K562 (cell line): Measurements from ENCODE around the gene EFCAB9. TPM values are rescaled to one million over a fixed set of nuclear protein-coding genes. Genes with fewer than 3 reads are reported as not detected.
A peak's percentile ranks its signal among the peaks of the same experiment; 100 is the strongest.

Experiments used
- BCOR ChIP-seq: fragments of 450-650 bp; IDR thresholded peaks from 2 replicates; pipeline ENCODE4 v1.6.1; 2016
- BDP1 ChIP-seq: IDR thresholded peaks from 3 replicates; pipeline ENCODE4 v1.6.1; 2011; ENCODE audit not compliant: insufficient read length, insufficient read depth
- COPS2 ChIP-seq: fragments of 450-650 bp; conservative IDR thresholded peaks from 2 replicates; pipeline ENCODE4 v1.6.1; 2016; ENCODE audit warnings: mild to moderate bottlenecking, moderate library complexity
- MGA ChIP-seq: fragments of 450-650 bp; IDR thresholded peaks from 2 replicates; pipeline ENCODE4 v1.6.1; 2016; ENCODE audit warnings: mild to moderate bottlenecking, moderate library complexity
- MTA3 ChIP-seq: fragments of 450-650 bp; formaldehyde crosslinking; IDR thresholded peaks from 2 replicates; pipeline ENCODE4 v1.6.1; 2017; ENCODE audit warnings: mild to moderate bottlenecking, borderline replicate concordance
- PBX2 ChIP-seq, 2 experiments: IDR thresholded peaks in 1 of 2; conservative IDR thresholded peaks in 1 of 2; 2 replicates each; pipeline ENCODE4 v1.6.1; 2016; ENCODE audit warnings: low read depth in 2 of 2, mild to moderate bottlenecking in 1 of 2, missing compliant biosample characterization in 1 of 2, missing genetic modification characterization in 1 of 2, moderate library complexity in 1 of 2
- RAD21 ChIP-seq, 2 experiments: fragments of 250-450 bp in 1 of 2; fragments of 450-650 bp in 1 of 2; sonication (Bioruptor Pico) in 1 of 2; formaldehyde crosslinking in 1 of 2; IDR thresholded peaks in 1 of 2; conservative IDR thresholded peaks in 1 of 2; 2 replicates each; pipeline versions ENCODE4 v1.4.0 to v1.8.0; 2020 to 2022; ENCODE audit warnings: mild to moderate bottlenecking in 2 of 2, moderate library complexity in 1 of 2
- SNRNP70 ChIP-seq: fragments of 200-400 bp; formaldehyde crosslinking; optimal IDR thresholded peaks from 2 replicates; pipeline ENCODE3; 2017; ENCODE audit warnings: low read depth, low read length
- STAT5B ChIP-seq: fragments of 250-450 bp; sonication (Bioruptor Pico); IDR thresholded peaks from 2 replicates; pipeline ENCODE4 v1.8.0; 2021; ENCODE audit warnings: mild to moderate bottlenecking, inconsistent platforms
- TARDBP ChIP-seq: fragments of 450-650 bp; IDR thresholded peaks from 2 replicates; pipeline ENCODE4 v1.6.1; 2016
- YY1 ChIP-seq, 3 experiments: IDR thresholded peaks; 2 replicates each; pipeline ENCODE4 v1.6.1; 2011; ENCODE audit warnings: low read length in 2 of 3, mild to moderate bottlenecking in 2 of 3, moderate library complexity in 2 of 3, borderline replicate concordance in 1 of 3, control low read depth in 1 of 3, low read depth in 1 of 3; ENCODE audit not compliant: insufficient read depth in 3 of 3, insufficient replicate concordance in 2 of 3, control insufficient read depth in 1 of 3, insufficient read length in 1 of 3; ENCODE audit errors: extremely low read depth in 1 of 3
- polyA plus RNA-seq, 8 experiments: library from polyadenylated mRNA; depleted of rRNA in 4 of 8; stranded (reverse) in 5 of 8; unstranded in 3 of 8; fragments of >200 nt; fragmentation: Nextera tagmentation in 2 of 8; fragmentation: Illumina TruSeq in 1 of 8; extraction: Ambion mirVana in 2 of 8; extraction: Trizol in 1 of 8; gene quantifications; 2 replicates each; pipeline versions ENCODE4 v1.2.1 to v1.2.3, GENCODE V29; 2011 to 2014; ENCODE audit warnings: inconsistent platforms in 1 of 8, missing spikeins in 1 of 8
- total RNA-seq, 7 experiments: library from RNA; depleted of rRNA in 6 of 7; stranded (reverse); fragments of >200 nt in 6 of 7; fragmentation: Illumina TruSeq in 2 of 7; extraction: Trizol in 2 of 7; gene quantifications; 2 replicates each; pipeline versions ENCODE4 v1.2.1 to v1.2.3, GENCODE V29; 2011 to 2021; ENCODE audit warnings: low replicate concordance in 1 of 7

Gene EFCAB9
- total and polyA plus RNA-seq, 9 of the 15 experiments (the other 6 are each of a cell fraction or from before 2014, with no cell fraction given) = not detected

GRCh38 chr5:172144931-172145869 lies 48.8 kb upstream of the EFCAB9 start (continued):
- no peak for TF ChIP-seq YY1 (IDR thresholded peaks at IDR 0.05; ENCODE audit: borderline replicate concordance in 1 of 3, control insufficient read depth in 1 of 3, extremely low read depth in 1 of 3, insufficient read depth in 3 of 3, insufficient read length in 1 of 3, insufficient replicate concordance in 2 of 3, low read depth in 1 of 3, low read length in 2 of 3)
- TF ChIP-seq BCOR = peak; percentile 96
- no peak for TF ChIP-seq SNRNP70
- TF ChIP-seq PBX2 (CRISPR knock-in tag; IDR thresholded peaks at IDR 0.05; ENCODE audit: low read depth) = no peak
- no peak for TF ChIP-seq PBX2 (tag; conservative IDR thresholded peaks at IDR 0.05; ENCODE audit: low read depth)
- no peak for TF ChIP-seq MTA3
- TF ChIP-seq BDP1 = no peak
- no peak for TF ChIP-seq COPS2
- TF ChIP-seq MGA = no peak
- no peak for TF ChIP-seq TARDBP
- no peak for TF ChIP-seq RAD21 (CRISPR knock-in tag; conservative IDR thresholded peaks at IDR 0.05 in 1 of 2, IDR thresholded peaks at IDR 0.05 in 1 of 2)
- no peak for TF ChIP-seq STAT5B (CRISPR knock-in tag)
